ENCODE measurements around the gene BCKDHA. TPM values are rescaled to one million over a fixed set of nuclear protein-coding genes. Genes with fewer than 3 reads are reported as not detected.

BCKDHA gene
- 26.5 TPM for polyA plus RNA-seq (2013, experiment 1 of 2)
- 29.7 TPM for polyA plus RNA-seq (2013, experiment 2 of 2)

DNA sequence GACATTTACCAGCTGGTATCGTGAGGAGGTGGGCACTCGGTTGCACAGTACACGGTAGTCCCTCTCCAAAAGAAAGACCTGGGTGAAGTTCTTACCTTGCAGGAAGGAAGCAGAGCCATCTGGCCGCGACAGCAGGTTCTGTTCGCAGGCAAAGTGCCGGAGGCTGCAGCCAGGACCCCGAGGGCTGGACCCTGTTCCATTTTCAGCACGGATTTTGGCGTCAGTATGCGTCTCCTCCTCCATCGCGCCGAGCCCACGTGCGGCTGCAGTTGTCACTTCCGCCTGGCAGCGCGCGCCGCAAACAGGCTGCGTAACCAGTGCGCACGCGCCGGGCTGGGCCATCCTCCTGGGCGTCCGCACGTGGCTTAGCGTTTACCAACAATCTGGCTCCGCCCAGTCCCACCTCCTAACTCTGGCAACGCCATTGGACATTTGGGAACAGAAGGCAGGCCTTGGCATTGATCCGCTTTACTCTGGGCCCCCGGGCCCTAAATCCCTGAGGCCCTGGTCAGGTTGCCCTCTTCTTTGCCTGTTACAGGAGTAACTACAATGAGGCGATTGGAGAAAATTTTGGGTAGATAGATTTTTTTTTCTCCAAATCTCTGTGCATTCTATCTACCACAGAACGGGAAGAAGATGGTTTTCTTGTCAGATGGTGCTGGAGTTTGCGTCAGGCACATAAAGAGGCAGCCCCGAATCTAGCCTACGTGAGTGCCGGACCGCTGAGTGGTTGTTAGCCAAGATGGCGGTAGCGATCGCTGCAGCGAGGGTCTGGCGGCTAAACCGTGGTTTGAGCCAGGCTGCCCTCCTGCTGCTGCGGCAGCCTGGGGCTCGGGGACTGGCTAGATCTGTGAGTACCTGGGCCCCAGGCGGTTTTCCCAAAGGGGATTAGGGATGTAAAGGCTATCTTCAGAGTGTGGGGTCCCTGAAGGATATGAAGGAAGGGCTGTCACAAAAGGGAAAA, at the start of gene BCKDHA, which contains the start of gene EXOSC5:
BCKDHA (plus strand) TSS at position 733 of the 964 bp plus-strand sequence; CDS start at position 743, 10 bp downstream.
EXOSC5 (minus strand) TSS at position 274 of the 964 bp plus-strand sequence; CDS start at position 243, 31 bp downstream.
- H3K36me3 ChIP-seq (replicated peaks in 1 of 2; ENCODE audit: control insufficient read depth in 2 of 2, insufficient read depth in 2 of 2, low read length in 2 of 2): no peaks in the 10 kb centered on the region
- H3K9ac ChIP-seq (ENCODE audit: low read depth, low read length, poor library complexity): peak within 1 kb of the TSS; percentile 75
- H3K4me1 ChIP-seq (ENCODE audit: control insufficient read depth in 2 of 2, insufficient read depth in 1 of 2, low read depth in 1 of 2, low read length in 2 of 2): peaks cover 3 to 5% of the 10 kb centered on the region in 2 donors
- H3K4me3 ChIP-seq (ENCODE audit: low read length in 2 of 2): peak within 1 kb of the TSS; percentile 76 to 94
- H2AK5ac ChIP-seq (ENCODE audit: low read depth, low read length): no peak within 1 kb of the TSS
- no peak within 1 kb of the TSS for H3K23ac ChIP-seq (ENCODE audit: low read depth, low read length, poor library complexity)
- H2BK5ac ChIP-seq (ENCODE audit: low read length): no peak within 1 kb of the TSS
- no peak within 1 kb of the TSS for H2BK15ac ChIP-seq (ENCODE audit: low read length)
- peak within 1 kb of the TSS; percentile 84 for H3K18ac ChIP-seq (ENCODE audit: low read length)
- DNase-seq (ENCODE audit: low spot score): peak; percentile 99
- no peaks in the 10 kb centered on the region for H3K79me1 ChIP-seq (ENCODE audit: low read depth, low read length)
- H4K8ac ChIP-seq (ENCODE audit: low read depth, low read length): no peak within 1 kb of the TSS
- H2AFZ ChIP-seq (ENCODE audit: low read length): peak within 1 kb of the TSS; percentile 85
- no peak within 1 kb of the TSS for H3K27ac ChIP-seq (replicated peaks; ENCODE audit: low read length)
- H3K4ac ChIP-seq (ENCODE audit: low read length): no peak within 1 kb of the TSS
- H2BK12ac ChIP-seq (ENCODE audit: low read length): no peak within 1 kb of the TSS
- no peaks in the 10 kb centered on the region for H3K9me3 ChIP-seq (replicated peaks in 1 of 2; ENCODE audit: control insufficient read depth in 2 of 2, insufficient read depth in 1 of 2, low read depth in 1 of 2, low read length in 2 of 2)
- H3K27me3 ChIP-seq (ENCODE audit: control insufficient read depth in 3 of 3, insufficient read depth in 3 of 3, low read depth in 1 of 3, low read length in 3 of 3): no peaks in the 10 kb centered on the region
- peak within 1 kb of the TSS; percentile 96 for H3K4me2 ChIP-seq (ENCODE audit: insufficient read depth, low read length, poor library complexity, severe bottlenecking)
- no CpG with 5 or more reads among the region's 50 CpGs for WGBS, 2 donors (ENCODE audit: extremely low coverage in 2 of 2, insufficient read length in 2 of 2, insufficient replicate concordance in 1 of 2)
- no peak within 1 kb of the TSS for H4K91ac ChIP-seq (ENCODE audit: low read depth, low read length, poor library complexity)
- no peak within 1 kb of the TSS for H2BK120ac ChIP-seq (ENCODE audit: low read depth, low read length)
- no peak within 1 kb of the TSS for H3K14ac ChIP-seq (ENCODE audit: low read length)

- no peaks in the 10 kb centered on the region for H3K79me1 ChIP-seq (ENCODE audit: low read depth, low read length)
- no peak overlapping the region for H2BK5ac ChIP-seq (ENCODE audit: low read length)
- H2AK5ac ChIP-seq (ENCODE audit: low read depth, low read length): no peak overlapping the region
- peak overlapping the region; percentile 15 for H3K18ac ChIP-seq (ENCODE audit: low read length)
- H3K36me3 ChIP-seq (replicated peaks in 1 of 2; ENCODE audit: control insufficient read depth in 2 of 2, insufficient read depth in 2 of 2, low read length in 2 of 2): peaks cover 0 to 6% of the 10 kb centered on the region in 2 donors
- peaks cover 0 to 1% of the 10 kb centered on the region in 2 donors for H3K9me3 ChIP-seq (replicated peaks in 1 of 2; ENCODE audit: control insufficient read depth in 2 of 2, insufficient read depth in 1 of 2, low read depth in 1 of 2, low read length in 2 of 2)
- no peak overlapping the region for H4K8ac ChIP-seq (ENCODE audit: low read depth, low read length)
- no peak for DNase-seq (ENCODE audit: low spot score)
- H3K4me3 ChIP-seq (ENCODE audit: low read length in 2 of 2): peak overlapping the region; percentile 53 to 73
- WGBS, 2 donors (ENCODE audit: extremely low coverage in 2 of 2, insufficient read length in 2 of 2, insufficient replicate concordance in 1 of 2): no CpG with 5 or more reads among the region's 22 CpGs
- H3K23ac ChIP-seq (ENCODE audit: low read depth, low read length, poor library complexity): peak overlapping the region; percentile 48
- H2BK120ac ChIP-seq (ENCODE audit: low read depth, low read length): no peak overlapping the region
- H3K4ac ChIP-seq (ENCODE audit: low read length): no peak overlapping the region
- H2BK12ac ChIP-seq (ENCODE audit: low read length): no peak overlapping the region
- H3K4me1 ChIP-seq (ENCODE audit: control insufficient read depth in 2 of 2, insufficient read depth in 1 of 2, low read depth in 1 of 2, low read length in 2 of 2): peaks cover 14 to 23% of the 10 kb centered on the region in 2 donors
- H2AFZ ChIP-seq (ENCODE audit: low read length): peak overlapping the region; percentile 99
- no peak overlapping the region for H3K27ac ChIP-seq (replicated peaks; ENCODE audit: low read length)
- H3K4me2 ChIP-seq (ENCODE audit: insufficient read depth, low read length, poor library complexity, severe bottlenecking): peak overlapping the region; percentile 92
- H3K9ac ChIP-seq (ENCODE audit: low read depth, low read length, poor library complexity): peak overlapping the region; percentile 44
- peaks cover 0 to 46% (median 25%) of the 10 kb centered on the region in 3 experiments for H3K27me3 ChIP-seq (ENCODE audit: control insufficient read depth in 3 of 3, insufficient read depth in 3 of 3, low read depth in 1 of 3, low read length in 3 of 3)
- no peak overlapping the region for H2BK15ac ChIP-seq (ENCODE audit: low read length)
- no peak overlapping the region for H4K91ac ChIP-seq (ENCODE audit: low read depth, low read length, poor library complexity)
- no peak overlapping the region for H3K14ac ChIP-seq (ENCODE audit: low read length)
Observed at GRCh38 chr19:41350735-41351338, 46.8 kb upstream of the BCKDHA start.

DNA sequence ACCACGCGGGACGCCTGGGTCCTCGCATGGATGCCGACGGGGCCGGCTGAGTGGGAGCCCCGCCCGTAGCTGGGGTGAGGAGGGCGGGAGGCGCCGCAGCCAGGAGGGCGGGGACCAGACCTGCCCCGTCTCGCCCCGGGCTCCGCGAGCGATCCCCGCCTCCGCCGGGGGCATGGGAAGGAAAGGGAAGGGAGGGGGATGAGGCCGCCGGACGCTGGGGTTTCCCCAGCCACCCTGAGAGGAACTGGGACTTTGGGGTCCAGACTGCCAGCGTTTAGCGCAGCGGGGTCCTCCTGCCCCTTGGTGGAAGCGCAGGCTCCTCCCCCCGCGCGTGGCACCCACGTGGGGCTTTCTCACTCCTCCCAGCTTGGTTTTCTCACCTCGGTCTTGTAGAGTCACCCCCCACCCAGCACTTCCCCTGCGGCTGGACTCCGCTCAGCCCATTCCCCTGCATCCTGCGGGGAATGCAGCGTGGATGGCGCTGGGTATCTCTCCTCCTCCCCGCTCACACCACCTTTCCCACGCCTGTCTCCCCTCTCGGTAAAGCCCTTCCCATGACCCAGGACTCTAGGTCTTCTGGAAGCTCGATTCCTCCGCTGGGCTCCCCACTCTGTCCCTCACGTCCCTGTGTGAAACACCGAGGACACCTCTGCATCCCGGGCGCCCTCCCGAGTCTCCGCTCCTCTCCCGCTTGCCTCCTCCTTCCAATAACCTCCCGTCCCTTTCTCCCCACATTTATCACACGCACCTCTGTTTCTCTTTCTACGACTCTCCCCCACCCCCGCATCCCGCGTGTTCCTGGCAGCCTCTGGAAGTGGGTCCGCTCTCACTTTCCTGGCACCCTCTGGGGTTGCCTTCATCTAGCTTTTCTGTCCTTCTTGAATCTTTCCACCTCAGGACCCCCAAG, 46.0 kb upstream of the BCKDHA start:
- H2AK5ac ChIP-seq (ENCODE audit: low read depth, low read length): peak overlapping the region; percentile 75
- no peaks in the 10 kb centered on the region for H3K79me1 ChIP-seq (ENCODE audit: low read depth, low read length)
- H2BK15ac ChIP-seq (ENCODE audit: low read length): peak overlapping the region; percentile 71
- peak overlapping the region; percentile 73 to 81 for H3K4me3 ChIP-seq (ENCODE audit: low read length in 2 of 2)
- H3K4ac ChIP-seq (ENCODE audit: low read length): no peak overlapping the region
- H3K9me3 ChIP-seq (replicated peaks in 1 of 2; ENCODE audit: control insufficient read depth in 2 of 2, insufficient read depth in 1 of 2, low read depth in 1 of 2, low read length in 2 of 2): peaks cover 0 to 1% of the 10 kb centered on the region in 2 donors
- WGBS, 2 donors (ENCODE audit: extremely low coverage in 2 of 2, insufficient read length in 2 of 2, insufficient replicate concordance in 1 of 2): no CpG with 5 or more reads among the region's 58 CpGs
- DNase-seq (ENCODE audit: low spot score): no peak
- peak overlapping the region; percentile 44 for H3K9ac ChIP-seq (ENCODE audit: low read depth, low read length, poor library complexity)
- H2BK5ac ChIP-seq (ENCODE audit: low read length): peak overlapping the region; percentile 87
- peak overlapping the region; percentile 44 for H3K23ac ChIP-seq (ENCODE audit: low read depth, low read length, poor library complexity)
- peaks cover 14 to 23% of the 10 kb centered on the region in 2 donors for H3K4me1 ChIP-seq (ENCODE audit: control insufficient read depth in 2 of 2, insufficient read depth in 1 of 2, low read depth in 1 of 2, low read length in 2 of 2)
- peak overlapping the region; percentile 59 for H3K18ac ChIP-seq (ENCODE audit: low read length)
- peaks cover 0 to 46% (median 25%) of the 10 kb centered on the region in 3 experiments for H3K27me3 ChIP-seq (ENCODE audit: control insufficient read depth in 3 of 3, insufficient read depth in 3 of 3, low read depth in 1 of 3, low read length in 3 of 3)
- peak overlapping the region; percentile 99 for H2AFZ ChIP-seq (ENCODE audit: low read length)
- no peak overlapping the region for H3K14ac ChIP-seq (ENCODE audit: low read length)
- peak overlapping the region; percentile 92 for H3K4me2 ChIP-seq (ENCODE audit: insufficient read depth, low read length, poor library complexity, severe bottlenecking)
- peaks cover 0 to 6% of the 10 kb centered on the region in 2 donors for H3K36me3 ChIP-seq (replicated peaks in 1 of 2; ENCODE audit: control insufficient read depth in 2 of 2, insufficient read depth in 2 of 2, low read length in 2 of 2)
- H4K8ac ChIP-seq (ENCODE audit: low read depth, low read length): no peak overlapping the region
- H4K91ac ChIP-seq (ENCODE audit: low read depth, low read length, poor library complexity): no peak overlapping the region
- no peak overlapping the region for H2BK120ac ChIP-seq (ENCODE audit: low read depth, low read length)
- no peak overlapping the region for H3K27ac ChIP-seq (replicated peaks; ENCODE audit: low read length)
- no peak overlapping the region for H2BK12ac ChIP-seq (ENCODE audit: low read length)
